ENCODE measurements around the gene UBAC1.
"Not testable (repeated sequence)": the region's sequence is repeated elsewhere in the genome, so short reads cannot be mapped to it uniquely, and the experiment has no call there.

- not testable (repeated sequence) for TF ChIP-seq POLR2A, CTCF, EP300 (IDR thresholded peaks at IDR 0.05)
Measured at GRCh38 chr9:135951310-135951709, 9.9 kb downstream of the UBAC1 start.
